GM18517 (cell line): ENCODE results near the gene IYD.

Experiments
- ATAC-seq: cut with Tn5 transposase; IDR thresholded peaks from one replicate; pipeline ENCODE4 v1.9.1; 2021; ENCODE audit warnings: mild to moderate bottlenecking, moderate library complexity; ENCODE audit not compliant: unreplicated experiment

Gene IYD

GRCh38 chr6:150368762-150369161 is at the start of gene IYD:
TSS of gene IYD (plus strand) at chr6:150369012. CDS start at chr6:150369032, 20 bp downstream.
- no peak for ATAC-seq

GRCh38 chr6:150319924-150320323 is 48.9 kb upstream of the IYD start:
- no peak for ATAC-seq

GRCh38 chr6:150320442-150320841 is 48.4 kb upstream of the IYD start:
- no peak for ATAC-seq

GRCh38 chr6:150322466-150322871 is 46.3 kb upstream of the IYD start:
- no peak for ATAC-seq

- no peak for ATAC-seq
Observed at GRCh38 chr6:150323205-150323604, 45.6 kb upstream of the IYD start.

- ATAC-seq = no peak
Observed at GRCh38 chr6:150324044-150324443, 44.8 kb upstream of the IYD start.

GRCh38 chr6:150325066-150325772 is 43.6 kb upstream of the IYD start:
- no peak for ATAC-seq

- no peak for ATAC-seq
Observed at GRCh38 chr6:150327117-150327774, 41.6 kb upstream of the IYD start.

GRCh38 chr6:150328744-150329405 is 39.9 kb upstream of the IYD start:
- no peak for ATAC-seq

- ATAC-seq = no peak
Observed at GRCh38 chr6:150331344-150331743, 37.5 kb upstream of the IYD start.

GRCh38 chr6:150332939-150333584 is 35.8 kb upstream of the IYD start:
- no peak for ATAC-seq

GRCh38 chr6:150333585-150333941 is 35.2 kb upstream of the IYD start:
- no peak for ATAC-seq

GRCh38 chr6:150334790-150335783 is 33.7 kb upstream of the IYD start:
- ATAC-seq = no peak

- no peak for ATAC-seq
Observed at GRCh38 chr6:150336299-150336698, 32.5 kb upstream of the IYD start.

GRCh38 chr6:150336708-150337107 is 32.1 kb upstream of the IYD start:
- no peak for ATAC-seq

GRCh38 chr6:150342126-150342525 is 26.7 kb upstream of the IYD start:
- ATAC-seq = no peak

GRCh38 chr6:150343434-150343833 is 25.4 kb upstream of the IYD start:
- no peak for ATAC-seq

GRCh38 chr6:150345781-150346180 is 23.0 kb upstream of the IYD start:
- ATAC-seq = no peak

GRCh38 chr6:150346346-150346745 is 22.5 kb upstream of the IYD start:
- no peak for ATAC-seq

GRCh38 chr6:150347845-150348244 is 21.0 kb upstream of the IYD start:
- no peak for ATAC-seq
